Upper lobe of left lung (tissue), 4 donors: ENCODE results near the gene ZHX3.

Source experiments
- EP300 ChIP-seq, 4 donors: sonication (generic); formaldehyde crosslinking; IDR thresholded peaks; one replicate each; pipeline ENCODE4 v1.5.1; 2017; ENCODE audit warnings: antibody characterized with exemption in 4 of 4, control low read depth in 2 of 4
- POLR2AphosphoS5 ChIP-seq, 2 donors: sonication (generic); formaldehyde crosslinking; IDR thresholded peaks; one replicate each; pipeline ENCODE4 v1.5.1; 2017; ENCODE audit warnings: antibody characterized with exemption in 2 of 2

DNA sequence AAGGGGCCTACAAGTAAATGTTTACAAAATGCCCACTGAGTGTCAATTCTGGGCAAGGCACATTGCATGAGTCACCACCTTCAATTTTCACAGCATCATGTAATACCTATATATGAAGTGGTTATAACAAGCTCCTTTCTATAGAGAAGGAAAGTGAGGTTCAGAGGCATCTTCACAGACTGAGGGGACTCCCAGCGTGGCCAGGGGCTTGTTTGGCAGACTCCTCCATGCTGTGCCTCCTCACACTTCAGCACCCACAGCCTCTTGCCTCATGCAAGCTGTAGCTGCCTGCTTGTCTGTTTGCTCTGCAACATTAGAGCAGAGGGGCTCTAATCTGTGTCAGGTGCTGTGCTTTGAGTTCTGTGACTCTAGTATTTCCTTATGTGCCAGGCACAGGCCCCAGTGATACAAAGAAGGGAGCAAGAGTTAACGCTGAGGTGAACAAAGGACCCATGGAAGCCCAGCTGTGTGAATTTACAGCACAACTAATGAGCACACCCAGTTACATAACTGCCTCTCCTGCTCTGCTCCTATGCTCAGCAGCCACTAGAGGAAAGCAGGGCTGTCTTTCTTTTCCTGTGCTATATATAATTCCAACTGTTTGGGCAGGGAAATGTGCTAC lies 72.3 kb downstream of the ZHX3 start:
- TF ChIP-seq EP300 (IDR thresholded peaks at IDR 0.05) = no peak
- TF ChIP-seq POLR2AphosphoS5 (IDR thresholded peaks at IDR 0.05) = no peak
